DOHH2 (cell line): ENCODE data around the gene DMXL1.

ENCODE experiments used
- H3F3A ChIP-seq: fragments of 200-600 bp; sonication (generic), shearing (Covaris generic); 2 replicates; pipeline ENCODE4 v1.6.0; 2016; ENCODE audit warnings: antibody characterized with exemption, mild to moderate bottlenecking; ENCODE audit not compliant: control insufficient read depth, insufficient read depth
- H3K27ac ChIP-seq: fragments of 200-600 bp; sonication (generic); 2 replicates; pipeline ENCODE4 v1.5.1; 2014; ENCODE audit warnings: low read depth, mild to moderate bottlenecking, low read length, moderate library complexity
- H3K27me3 ChIP-seq: fragments of 200-600 bp; sonication (generic); 2 replicates; pipeline ENCODE4 v1.6.1; 2014; ENCODE audit warnings: mild to moderate bottlenecking, low read length, mixed read lengths; ENCODE audit not compliant: control insufficient read depth
- H3K36me3 ChIP-seq: fragments of 200-600 bp; sonication (generic); 2 replicates; pipeline ENCODE4 v1.6.1; 2014; ENCODE audit warnings: mild to moderate bottlenecking, low read length, moderate library complexity, mixed read lengths; ENCODE audit not compliant: control insufficient read depth
- H3K4me1 ChIP-seq: fragments of 200-600 bp; sonication (generic); 2 replicates; pipeline ENCODE4 v1.6.1; 2014; ENCODE audit warnings: mild to moderate bottlenecking, low read length, mixed read lengths; ENCODE audit not compliant: control insufficient read depth
- H3K4me2 ChIP-seq: fragments of 200-600 bp; sonication (generic); 2 replicates; pipeline ENCODE4 v1.6.0; 2014; ENCODE audit warnings: mild to moderate bottlenecking, low read length, moderate library complexity
- H3K4me3 ChIP-seq: fragments of 200-600 bp; sonication (generic); 2 replicates; pipeline ENCODE4 v1.5.1; 2014; ENCODE audit warnings: mild to moderate bottlenecking, low read length, mixed read lengths
- H3K79me2 ChIP-seq: fragments of 200-600 bp; sonication (generic); 2 replicates; pipeline ENCODE4 v1.6.1; 2014; ENCODE audit warnings: mild to moderate bottlenecking, low read length, mixed read lengths; ENCODE audit not compliant: control insufficient read depth
- H3K9me2 ChIP-seq: fragments of 200-600 bp; sonication (generic); replicated peaks from 2 replicates; pipeline ENCODE4 v1.6.1; 2014; ENCODE audit warnings: mild to moderate bottlenecking, low read length, mixed read lengths; ENCODE audit not compliant: control insufficient read depth
- H3K9me3 ChIP-seq: fragments of 200-600 bp; sonication (generic); 2 replicates; pipeline ENCODE4 v1.6.1; 2014; ENCODE audit warnings: antibody characterized with exemption, low read length, mixed read lengths; ENCODE audit not compliant: control insufficient read depth, insufficient read depth
- H4K20me1 ChIP-seq: fragments of 200-600 bp; sonication (generic); 2 replicates; pipeline ENCODE4 v1.6.0; 2014; ENCODE audit warnings: low read depth, mild to moderate bottlenecking, antibody characterized with exemption, low read length, moderate library complexity; ENCODE audit not compliant: control insufficient read depth, insufficient read depth
- EZH2phosphoT487 ChIP-seq: fragments of 200-600 bp; sonication (generic); IDR thresholded peaks from 2 replicates; pipeline ENCODE4 v1.6.1; 2017; ENCODE audit warnings: borderline replicate concordance, mild to moderate bottlenecking, antibody characterized with exemption, low read length, moderate library complexity, mixed read lengths
- TF ChIP-seq, protein P1 (sequence below): fragments of 200-600 bp; sonication (generic); IDR thresholded peaks from one replicate; pipeline ENCODE4 v1.5.1; 2014; ENCODE audit warnings: antibody characterized with exemption, mild to moderate bottlenecking, low read depth, low read length; ENCODE audit not compliant: poor library complexity, severe bottlenecking

Gene DMXL1

DNA sequence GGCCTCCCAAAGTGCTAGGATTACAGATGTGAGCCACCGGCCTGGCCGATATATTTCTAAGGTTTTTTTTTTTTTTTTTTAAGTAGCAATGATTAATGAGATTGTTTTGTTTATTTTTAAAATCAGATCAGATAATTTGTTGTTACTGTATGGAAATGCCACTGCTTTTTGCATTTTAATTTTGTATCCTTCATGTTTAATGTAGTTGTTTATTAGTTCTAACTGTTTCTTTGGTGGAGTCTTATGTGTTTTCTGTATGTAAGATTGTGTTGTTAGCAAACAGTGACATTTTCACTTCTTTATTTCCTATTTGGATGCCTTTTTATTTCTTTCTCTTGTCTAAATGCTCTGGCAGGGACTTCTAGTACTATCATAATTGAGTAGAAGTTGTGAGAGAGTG is 87.3 kb downstream of the DMXL1 start:
- Histone ChIP-seq H3K9me3 (peaks cover 5% of the 10 kb centered on the region; the same call in 1 of the 2 replicates), H3K79me2 (no peaks in the 10 kb centered on the region), H3K4me1 (no peaks in the 10 kb centered on the region), H3K36me3 (peaks cover 10% of the 10 kb centered on the region), H3F3A (no peaks in the 10 kb centered on the region), H3K4me3 (no peak overlapping the region), H3K4me2 (no peak overlapping the region), H3K9me2 (no peaks in the 10 kb centered on the region), H4K20me1 (no peaks in the 10 kb centered on the region), H3K27me3 (no peaks in the 10 kb centered on the region), H3K27ac (no peak overlapping the region)
- no peak for TF ChIP-seq EZH2phosphoT487

DNA sequence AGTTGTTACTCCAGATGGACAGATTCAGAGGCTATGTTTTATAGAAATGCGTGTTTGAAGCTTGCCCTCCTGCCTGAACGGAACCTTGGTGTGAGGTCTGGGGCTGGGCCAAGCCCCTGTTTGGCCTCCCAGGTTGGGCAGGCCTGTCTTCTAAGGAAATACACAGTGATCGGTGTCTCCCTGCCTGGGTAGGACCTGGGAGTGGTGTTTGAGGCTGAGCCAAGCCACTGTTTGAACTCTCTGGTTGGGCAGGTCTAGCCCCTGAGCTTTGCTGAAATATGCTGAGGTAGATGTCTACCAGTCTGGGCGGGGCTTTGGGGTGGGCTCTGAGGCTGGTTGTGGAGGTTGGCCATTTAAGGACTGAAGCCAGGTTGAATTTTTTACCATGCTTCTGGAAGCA is 90.5 kb downstream of the DMXL1 start:
- Histone ChIP-seq H3K4me1 (no peaks in the 10 kb centered on the region), H3K27me3 (no peaks in the 10 kb centered on the region), H3K79me2 (no peaks in the 10 kb centered on the region), H3K4me3 (no peak overlapping the region), H3K27ac (no peak overlapping the region), H3K36me3 (peaks cover 10% of the 10 kb centered on the region), H3K9me2 (no peaks in the 10 kb centered on the region), H4K20me1 (no peaks in the 10 kb centered on the region), H3K4me2 (no peak overlapping the region), H3K9me3 (peaks cover 5% of the 10 kb centered on the region; the same call in 1 of the 2 replicates), H3F3A (no peaks in the 10 kb centered on the region)
- no peak for TF ChIP-seq EZH2phosphoT487
- TF ChIP-seq, protein P1, sequence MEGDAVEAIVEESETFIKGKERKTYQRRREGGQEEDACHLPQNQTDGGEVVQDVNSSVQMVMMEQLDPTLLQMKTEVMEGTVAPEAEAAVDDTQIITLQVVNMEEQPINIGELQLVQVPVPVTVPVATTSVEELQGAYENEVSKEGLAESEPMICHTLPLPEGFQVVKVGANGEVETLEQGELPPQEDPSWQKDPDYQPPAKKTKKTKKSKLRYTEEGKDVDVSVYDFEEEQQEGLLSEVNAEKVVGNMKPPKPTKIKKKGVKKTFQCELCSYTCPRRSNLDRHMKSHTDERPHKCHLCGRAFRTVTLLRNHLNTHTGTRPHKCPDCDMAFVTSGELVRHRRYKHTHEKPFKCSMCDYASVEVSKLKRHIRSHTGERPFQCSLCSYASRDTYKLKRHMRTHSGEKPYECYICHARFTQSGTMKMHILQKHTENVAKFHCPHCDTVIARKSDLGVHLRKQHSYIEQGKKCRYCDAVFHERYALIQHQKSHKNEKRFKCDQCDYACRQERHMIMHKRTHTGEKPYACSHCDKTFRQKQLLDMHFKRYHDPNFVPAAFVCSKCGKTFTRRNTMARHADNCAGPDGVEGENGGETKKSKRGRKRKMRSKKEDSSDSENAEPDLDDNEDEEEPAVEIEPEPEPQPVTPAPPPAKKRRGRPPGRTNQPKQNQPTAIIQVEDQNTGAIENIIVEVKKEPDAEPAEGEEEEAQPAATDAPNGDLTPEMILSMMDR = no peak

DNA sequence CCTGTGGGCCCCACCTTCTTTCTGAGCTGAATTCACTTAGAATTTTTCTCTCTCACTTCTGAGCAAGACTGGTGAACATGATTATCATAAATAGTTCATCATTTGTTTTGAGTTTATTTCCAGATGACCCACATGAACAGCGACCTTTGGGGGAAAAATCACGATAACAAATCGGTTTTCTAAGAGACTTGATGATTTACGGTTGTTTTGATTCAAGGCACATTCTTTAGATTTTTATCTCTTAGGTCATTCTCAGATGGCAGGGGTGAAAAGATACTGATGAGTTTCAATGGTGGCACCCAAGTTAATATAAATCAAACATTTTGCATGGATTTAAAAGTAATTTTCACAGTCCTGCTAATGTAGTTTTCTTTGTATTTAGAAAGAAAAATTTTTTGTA is 95.1 kb downstream of the DMXL1 start:
- Histone ChIP-seq H3K4me3 (no peak overlapping the region), H3K9me3 (no peaks in the 10 kb centered on the region), H3K9me2 (no peaks in the 10 kb centered on the region), H3K36me3 (peaks cover 14% of the 10 kb centered on the region), H4K20me1 (no peaks in the 10 kb centered on the region), H3K4me2 (no peak overlapping the region), H3K4me1 (no peaks in the 10 kb centered on the region), H3K27me3 (no peaks in the 10 kb centered on the region), H3K79me2 (no peaks in the 10 kb centered on the region), H3K27ac (no peak overlapping the region), H3F3A (no peaks in the 10 kb centered on the region)
- no peak for TF ChIP-seq EZH2phosphoT487
- TF ChIP-seq, protein P1 = no peak

DNA sequence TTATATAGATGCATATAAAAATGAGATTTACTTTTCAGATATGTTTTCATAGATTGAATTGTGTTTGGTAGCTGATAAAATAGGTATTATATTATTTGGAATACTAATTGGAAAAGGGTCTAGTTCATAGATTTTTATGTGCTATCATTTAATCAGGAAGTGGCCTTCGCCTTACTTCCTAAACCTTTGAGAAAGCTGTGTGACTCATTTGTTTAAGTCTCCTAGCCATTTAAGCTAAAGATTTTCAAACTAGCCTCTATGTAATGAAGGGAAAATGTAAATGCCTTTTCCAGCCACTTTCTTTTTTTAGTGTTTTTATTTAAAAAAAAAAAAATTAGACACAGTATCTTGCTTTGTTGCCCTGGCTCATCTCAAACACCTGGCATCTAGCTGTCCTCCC is 97.5 kb downstream of the DMXL1 start:
- H3K4me2 ChIP-seq = no peak overlapping the region
- H4K20me1 ChIP-seq = no peaks in the 10 kb centered on the region
- H3K4me1 ChIP-seq = no peaks in the 10 kb centered on the region
- H3K27ac ChIP-seq = no peak overlapping the region
- H3K79me2 ChIP-seq = no peaks in the 10 kb centered on the region
- no peak for TF ChIP-seq EZH2phosphoT487
- TF ChIP-seq, protein P1 = no peak
- H3K4me3 ChIP-seq = no peak overlapping the region
- no peaks in the 10 kb centered on the region for H3F3A ChIP-seq
- no peaks in the 10 kb centered on the region for H3K27me3 ChIP-seq
- no peaks in the 10 kb centered on the region for H3K9me3 ChIP-seq
- no peaks in the 10 kb centered on the region for H3K9me2 ChIP-seq
- peaks cover 17% of the 10 kb centered on the region for H3K36me3 ChIP-seq
